ENCODE data around the gene NIN.
"Not testable (repeated sequence)": the region's sequence is repeated elsewhere in the genome, so short reads cannot be mapped to it uniquely, and the experiment has no call there.

NIN gene

GRCh38 chr14:50815526-50815925 lies 15.4 kb downstream of the NIN start:
- DNase-seq, result not testable (repeated sequence)

- not testable (repeated sequence) for DNase-seq
These were observed 15.9 kb downstream of the NIN start for GRCh38 chr14:50815058-50815457.

- no peak for DNase-seq
These were observed 16.8 kb downstream of the NIN start for GRCh38 chr14:50814161-50814560.

- DNase-seq, result no peak
These were observed 17.5 kb downstream of the NIN start for GRCh38 chr14:50813544-50813863.

- DNase-seq, result no peak
These were observed 18.0 kb downstream of the NIN start for GRCh38 chr14:50812856-50813543.

GRCh38 chr14:50812180-50812579 lies 18.8 kb downstream of the NIN start:
- DNase-seq, result no peak

- no peak for DNase-seq
These were observed 22.9 kb downstream of the NIN start for GRCh38 chr14:50808053-50808452.

GRCh38 chr14:50806241-50806933 lies 24.6 kb downstream of the NIN start:
- DNase-seq, result no peak

GRCh38 chr14:50805396-50805795 lies 25.6 kb downstream of the NIN start:
- DNase-seq, result no peak

GRCh38 chr14:50804181-50804721 lies 26.7 kb downstream of the NIN start:
- DNase-seq, result peak; percentile 71

- peak; percentile 72 for DNase-seq
These were observed 29.3 kb downstream of the NIN start for GRCh38 chr14:50801706-50802105.

GRCh38 chr14:50800032-50800431 lies 30.9 kb downstream of the NIN start:
- peak; percentile 49 for DNase-seq

- no peak for DNase-seq
These were observed 32.9 kb downstream of the NIN start for GRCh38 chr14:50798048-50798421.

- DNase-seq, result no peak
These were observed 33.5 kb downstream of the NIN start for GRCh38 chr14:50797250-50798047.

GRCh38 chr14:50796390-50796789 lies 34.6 kb downstream of the NIN start:
- DNase-seq, result no peak

GRCh38 chr14:50795909-50796308 lies 35.1 kb downstream of the NIN start:
- peak; percentile 43 for DNase-seq

- no peak for DNase-seq
These were observed 35.8 kb downstream of the NIN start for GRCh38 chr14:50795142-50795541.

GRCh38 chr14:50794068-50794645 lies 36.8 kb downstream of the NIN start:
- DNase-seq, result no peak

GRCh38 chr14:50792634-50793068 lies 38.3 kb downstream of the NIN start:
- DNase-seq, result no peak

GRCh38 chr14:50792051-50792477 lies 38.9 kb downstream of the NIN start:
- DNase-seq, result no peak

- no peak for DNase-seq
These were observed 39.8 kb downstream of the NIN start for GRCh38 chr14:50791201-50791600.

- peak; percentile 45 for DNase-seq
These were observed 40.4 kb downstream of the NIN start for GRCh38 chr14:50790589-50790988.
